Endothelial cell of umbilical vein (primary cell): ENCODE results near the gene SCNN1B. TPM values are rescaled to one million over a fixed set of nuclear protein-coding genes. Genes with fewer than 3 reads are reported as not detected.

Experiments
- BruUV-seq: library from RNA; stranded (reverse); fragments of 400-500 nt; replicated peaks from 2 replicates; lab custom pipeline; 2021; lab: Mats Ljungman, UMichigan
- CTCF ChIA-PET: fragments of 300-600, 350-600 bp; sonication (Branson Sonifier 250); formaldehyde crosslinking; loops from one replicate; lab custom pipeline; 2021; ENCODE audit warnings: antibody characterized with exemption, inconsistent platforms; lab: Charles Lee
- POLR2A ChIA-PET: fragments of 300-600, 350-600 bp; sonication (Branson Sonifier 250); formaldehyde crosslinking; loops from one replicate; lab custom pipeline; 2021; ENCODE audit warnings: antibody characterized with exemption, inconsistent platforms; lab: Charles Lee
- DNase-seq: peaks from one replicate; pipeline ENCODE4 v3.0.0-alpha.2; 2011; ENCODE audit warnings: low read depth, low spot score
- FAIRE-seq: peaks from 2 replicates; lab custom pipeline; 2011; peaks lifted over from hg19 to GRCh38; lab: Jason Lieb, UNC
- H2AFZ ChIP-seq: 2 replicates; pipeline ENCODE4 v1.6.0; 2012; ENCODE audit warnings: low read depth, low read length, control low read depth, inconsistent platforms
- H3K27ac ChIP-seq: 2 replicates; pipeline ENCODE4 v1.5.1; 2011; ENCODE audit warnings: low read depth, mild to moderate bottlenecking, control low read depth, low read length, moderate library complexity; ENCODE audit not compliant: insufficient read depth
- H3K27me3 ChIP-seq, 2 experiments: 2 replicates each; pipeline versions ENCODE4 v1.6.0 to v1.6.1; 2011; ENCODE audit warnings: low read length in 2 of 2, mixed read lengths in 1 of 2; ENCODE audit not compliant: control insufficient read depth in 2 of 2, insufficient read depth in 2 of 2
- H3K36me3 ChIP-seq, 2 experiments: 2 replicates in 1 of 2; 3 replicates in 1 of 2; pipeline ENCODE4 v1.5.1; 2011; ENCODE audit warnings: low read length in 2 of 2, mild to moderate bottlenecking in 1 of 2, moderate library complexity in 1 of 2; ENCODE audit not compliant: control insufficient read depth in 2 of 2, insufficient read depth in 2 of 2; ENCODE audit errors: extremely low read depth in 1 of 2
- H3K4me1 ChIP-seq: 3 replicates; pipeline ENCODE4 v1.5.1; 2011; ENCODE audit warnings: mild to moderate bottlenecking, low read length; ENCODE audit not compliant: control insufficient read depth, insufficient read depth; ENCODE audit errors: extremely low read depth
- H3K4me2 ChIP-seq: 2 replicates; pipeline ENCODE4 v1.6.1; 2011; ENCODE audit warnings: low read length, control low read depth, mixed read lengths; ENCODE audit not compliant: insufficient read depth
- H3K4me3 ChIP-seq, 3 experiments: fragments of 200-600 bp in 1 of 3; sonication (generic), shearing (Covaris generic) in 1 of 3; replicated peaks in 1 of 3; 2 replicates each; pipeline ENCODE4 v1.5.1; 2011 to 2016; ENCODE audit warnings: control low read depth in 3 of 3, low read length in 3 of 3, mild to moderate bottlenecking in 2 of 3, inconsistent platforms in 1 of 3, low read depth in 1 of 3, moderate library complexity in 1 of 3; ENCODE audit not compliant: insufficient read depth in 1 of 3
- H3K79me2 ChIP-seq: 2 replicates; pipeline ENCODE4 v1.6.0; 2012; ENCODE audit warnings: low read length, inconsistent platforms; ENCODE audit not compliant: control insufficient read depth, insufficient read depth
- H3K9ac ChIP-seq: replicated peaks from 2 replicates; pipeline ENCODE3; 2011; ENCODE audit warnings: low read length, control low read depth; ENCODE audit not compliant: insufficient read depth; ENCODE audit errors: extremely low read depth
- H3K9me1 ChIP-seq: replicated peaks from 3 replicates; pipeline ENCODE4 v1.6.0; 2011; ENCODE audit warnings: mild to moderate bottlenecking, low read length; ENCODE audit not compliant: control insufficient read depth, insufficient read depth; ENCODE audit errors: extremely low read depth
- H3K9me3 ChIP-seq: replicated peaks from 2 replicates; pipeline ENCODE4 v1.5.1; 2012; ENCODE audit warnings: low read length, inconsistent platforms; ENCODE audit not compliant: control insufficient read depth, insufficient read depth
- H4K20me1 ChIP-seq: replicated peaks from 2 replicates; pipeline ENCODE3; 2011; ENCODE audit warnings: mild to moderate bottlenecking, low read length; ENCODE audit not compliant: control insufficient read depth, insufficient read depth; ENCODE audit errors: extremely low read depth
- GATA2 ChIP-seq: IDR thresholded peaks from 2 replicates; pipeline ENCODE4 v1.7.0; 2011; ENCODE audit warnings: low read depth, mild to moderate bottlenecking, moderate library complexity, mixed read lengths, low read length; ENCODE audit not compliant: insufficient read length, insufficient read depth
- MYC ChIP-seq: IDR thresholded peaks from one replicate; pipeline ENCODE4 v1.6.1; 2011; ENCODE audit warnings: mild to moderate bottlenecking, low read depth, low read length
- dilution Hi-C: fragments of 300-500 bp; cut with MboI; formaldehyde crosslinking; loops from one replicate; pipeline ENCODE4 v1.15.0; 2019; ENCODE audit warnings: low sequenced_read_pairs; ENCODE audit not compliant: extremely low pct_ligation_motif_present
- intact Hi-C: fragments of 100-400 bp; cut with micrococcal nuclease; formaldehyde crosslinking; loops from one replicate; pipeline ENCODE4 v1.10.0; 2022
- polyA plus RNA-seq, 4 experiments: library from polyadenylated mRNA; depleted of rRNA in 3 of 4; stranded (reverse) in 3 of 4; unstranded in 1 of 4; fragments of >200 nt; gene quantifications; 2 replicates each; pipeline versions ENCODE4 v1.2.1 to v1.2.3, GENCODE V29; 2011 to 2012; ENCODE audit warnings: missing spikeins in 1 of 4
- total RNA-seq: library from RNA; stranded (reverse); gene quantifications from 2 replicates; pipeline ENCODE4 v1.2.3, GENCODE V29; 2021
- TF ChIP-seq, protein P1 (sequence below), 2 donors: IDR thresholded peaks; 1 replicate in 1 of 2; 2 replicates in 1 of 2; pipeline ENCODE4 v1.5.1; 2011; ENCODE audit warnings: low read length in 2 of 2, mild to moderate bottlenecking in 2 of 2, moderate library complexity in 2 of 2, control low read depth in 1 of 2, inconsistent platforms in 1 of 2, low read depth in 1 of 2; ENCODE audit not compliant: insufficient read depth in 1 of 2; ENCODE audit errors: extremely low read depth in 1 of 2
- TF ChIP-seq, protein P2 (sequence below): IDR thresholded peaks from 2 replicates; pipeline ENCODE4 v1.6.1; 2011; ENCODE audit not compliant: insufficient read depth, insufficient read length

The SCNN1B gene
- total and polyA plus RNA-seq, 2 donors (not counting 3 experiments of a cell fraction or from before 2014, with no cell fraction given), result not detected

DNA sequence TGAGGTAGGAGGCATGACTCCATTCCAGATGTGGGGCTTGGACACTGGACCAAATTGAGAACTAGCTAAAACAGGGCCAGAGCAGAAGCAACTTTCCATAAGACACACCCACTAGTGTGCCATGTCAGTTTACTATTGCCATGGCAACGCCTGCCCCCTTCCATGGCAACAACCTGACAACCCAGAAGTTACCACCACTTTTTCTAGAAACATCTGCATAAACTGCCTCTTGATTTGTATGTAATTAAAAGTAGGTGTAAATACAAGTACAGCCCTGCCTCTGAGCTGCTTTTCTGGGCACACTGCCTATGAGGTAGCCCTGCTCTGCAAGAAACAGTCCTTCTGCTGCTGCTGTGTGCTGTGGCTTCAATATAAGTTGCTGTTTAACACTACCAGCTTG lies 19.5 kb upstream of the SCNN1B start:
- dilution Hi-C loops, result no loop called here

DNA sequence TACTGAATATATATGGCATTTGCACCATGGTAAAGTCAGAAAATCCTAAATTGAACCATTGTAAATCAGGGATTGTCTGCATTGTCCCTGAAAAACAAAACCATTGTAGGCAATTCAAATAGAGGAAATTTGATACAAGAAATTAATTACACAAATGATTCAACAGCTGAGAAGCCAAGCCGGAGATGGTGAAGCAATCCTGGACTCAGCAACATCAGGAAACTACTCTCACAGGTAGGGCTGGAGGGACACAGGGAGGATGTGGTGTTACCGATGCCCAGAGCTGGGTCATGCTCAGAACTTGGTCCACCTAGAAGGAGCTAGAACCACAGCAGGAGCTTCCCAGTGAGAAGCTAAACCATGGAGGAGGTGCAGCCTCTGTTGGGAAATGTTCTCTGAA lies 18.5 kb upstream of the SCNN1B start:
- Histone ChIP-seq H4K20me1 (no peaks in the 10 kb centered on the region), H3K27ac (no peak overlapping the region), H3K4me3 (no peak overlapping the region), H3K4me2 (no peak overlapping the region), H3K36me3 (no peaks in the 10 kb centered on the region), H3K9me3 (no peaks in the 10 kb centered on the region), H2AFZ (no peak overlapping the region), H3K9ac (no peak overlapping the region), H3K4me1 (no peaks in the 10 kb centered on the region), H3K27me3 (no peaks in the 10 kb centered on the region), H3K79me2 (no peaks in the 10 kb centered on the region), H3K9me1 (no peaks in the 10 kb centered on the region)
- intact Hi-C loops, result no loop called here
- FAIRE-seq (no peak), DNase-seq (no peak)
- dilution Hi-C loops, result no loop called here
- CTCF ChIA-PET, result interaction anchor here (1.5 to 2.0 kb wide), 2 partner anchors 22 to 152 kb away, joined by 3 to 6 read pairs; no protein-coding TSS in a partner anchor
- POLR2A ChIA-PET, result no interaction called here
- TF ChIP-seq MYC (no peak), GATA2 (no peak)
- TF ChIP-seq, protein P1, sequence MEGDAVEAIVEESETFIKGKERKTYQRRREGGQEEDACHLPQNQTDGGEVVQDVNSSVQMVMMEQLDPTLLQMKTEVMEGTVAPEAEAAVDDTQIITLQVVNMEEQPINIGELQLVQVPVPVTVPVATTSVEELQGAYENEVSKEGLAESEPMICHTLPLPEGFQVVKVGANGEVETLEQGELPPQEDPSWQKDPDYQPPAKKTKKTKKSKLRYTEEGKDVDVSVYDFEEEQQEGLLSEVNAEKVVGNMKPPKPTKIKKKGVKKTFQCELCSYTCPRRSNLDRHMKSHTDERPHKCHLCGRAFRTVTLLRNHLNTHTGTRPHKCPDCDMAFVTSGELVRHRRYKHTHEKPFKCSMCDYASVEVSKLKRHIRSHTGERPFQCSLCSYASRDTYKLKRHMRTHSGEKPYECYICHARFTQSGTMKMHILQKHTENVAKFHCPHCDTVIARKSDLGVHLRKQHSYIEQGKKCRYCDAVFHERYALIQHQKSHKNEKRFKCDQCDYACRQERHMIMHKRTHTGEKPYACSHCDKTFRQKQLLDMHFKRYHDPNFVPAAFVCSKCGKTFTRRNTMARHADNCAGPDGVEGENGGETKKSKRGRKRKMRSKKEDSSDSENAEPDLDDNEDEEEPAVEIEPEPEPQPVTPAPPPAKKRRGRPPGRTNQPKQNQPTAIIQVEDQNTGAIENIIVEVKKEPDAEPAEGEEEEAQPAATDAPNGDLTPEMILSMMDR (IDR thresholded peaks at IDR 0.05; ENCODE audit: extremely low read depth in 1 of 2, insufficient read depth in 1 of 2, low read depth in 1 of 2, low read length in 2 of 2), result no peak
- BruUV-seq, result no TSS peak

More for the DNA sequence above, 19.5 kb upstream of the SCNN1B start:
- no peak overlapping the region for H2AFZ ChIP-seq
- H3K4me3 ChIP-seq, result no peak overlapping the region
- no peak overlapping the region for H3K27ac ChIP-seq
- H3K9me3 ChIP-seq, result no peaks in the 10 kb centered on the region
- H3K9ac ChIP-seq, result no peak overlapping the region
- intact Hi-C loops, result no loop called here
- DNase-seq (no peak), FAIRE-seq (no peak)
- no peaks in the 10 kb centered on the region for H3K36me3 ChIP-seq
- no peaks in the 10 kb centered on the region for H4K20me1 ChIP-seq
- no peaks in the 10 kb centered on the region for H3K4me1 ChIP-seq
- POLR2A ChIA-PET, result no interaction called here
- H3K4me2 ChIP-seq, result no peak overlapping the region
- H3K9me1 ChIP-seq, result no peaks in the 10 kb centered on the region
- BruUV-seq, result no TSS peak
- H3K79me2 ChIP-seq, result no peaks in the 10 kb centered on the region
- CTCF ChIA-PET, result interaction anchor here (1.5 kb wide), 1 partner anchor 23 kb away, joined by 3 read pairs; no protein-coding TSS in a partner anchor
- H3K27me3 ChIP-seq, result no peaks in the 10 kb centered on the region
- TF ChIP-seq, protein P2, sequence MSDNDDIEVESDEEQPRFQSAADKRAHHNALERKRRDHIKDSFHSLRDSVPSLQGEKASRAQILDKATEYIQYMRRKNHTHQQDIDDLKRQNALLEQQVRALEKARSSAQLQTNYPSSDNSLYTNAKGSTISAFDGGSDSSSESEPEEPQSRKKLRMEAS, result no peak
- TF ChIP-seq GATA2, result no peak
- TF ChIP-seq, protein P1 (IDR thresholded peaks at IDR 0.05; ENCODE audit: extremely low read depth in 1 of 2, insufficient read depth in 1 of 2, low read depth in 1 of 2, low read length in 2 of 2), result no peak
